Measurements from ENCODE around the gene CEPT1. TPM values are rescaled to one million over a fixed set of nuclear protein-coding genes. Genes with fewer than 3 reads are reported as not detected.
A peak's percentile ranks its signal among the peaks of the same experiment; 100 is the strongest.

Gene CEPT1
- total RNA-seq, 1 experiment from 2014 or later, result 33.0 TPM

DNA sequence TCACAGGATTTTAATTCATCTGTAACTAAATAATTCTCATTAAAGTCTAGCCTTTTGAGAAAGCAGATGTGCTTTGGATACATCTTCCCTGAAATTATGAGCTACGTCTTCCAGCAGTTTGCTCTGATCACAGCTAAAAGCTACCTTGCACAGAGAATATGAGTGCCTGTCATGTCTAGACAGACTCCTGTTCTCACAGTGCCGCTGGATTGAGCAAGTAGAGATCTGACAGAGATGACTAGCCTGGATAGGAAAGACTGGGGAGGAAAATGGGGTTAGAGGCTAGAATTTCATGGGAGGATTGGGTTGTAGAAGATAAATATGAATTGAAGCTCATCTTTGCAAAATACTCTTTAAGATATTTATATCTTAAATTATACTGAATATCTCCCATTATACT, 24.1 kb downstream of the CEPT1 start:
- no peaks in the 10 kb centered on the region for H3K23me2 ChIP-seq (ENCODE audit: insufficient read length, low read depth, low read length, poor library complexity, severe bottlenecking)
- H3K18ac ChIP-seq (ENCODE audit: insufficient read length, low read depth, low read length), result no peak overlapping the region
- no peak overlapping the region for H3K4me3 Mint-ChIP-seq

More for the DNA sequence above, 24.1 kb downstream of the CEPT1 start:
- H3K56ac ChIP-seq (ENCODE audit: insufficient read length, low read depth, low read length), result no peak overlapping the region
- H3K27me3 Mint-ChIP-seq (ENCODE audit: low read depth), result no peaks in the 10 kb centered on the region
- H3K14ac ChIP-seq (ENCODE audit: insufficient read depth, low read length), result no peak overlapping the region
- no peak overlapping the region for H3K27ac ChIP-seq (ENCODE audit: insufficient read length, low read depth, low read length)
- H4K91ac ChIP-seq (ENCODE audit: insufficient read length, low read depth, low read length), result no peak overlapping the region
- H3K79me2 ChIP-seq (ENCODE audit: insufficient read depth, low read length), result no peaks in the 10 kb centered on the region
- no peak overlapping the region for H2AK5ac ChIP-seq (ENCODE audit: insufficient read length, low read length)
- peak overlapping the region in 1 of 3 experiments; percentile 5; a peak in 1 of 7 replicates for H3K27ac Mint-ChIP-seq
- H3K4ac ChIP-seq (ENCODE audit: low read depth, low read length), result no peak overlapping the region
- no peaks in the 10 kb centered on the region for H4K20me1 ChIP-seq (ENCODE audit: control insufficient read depth, insufficient read depth, insufficient read length)
- H3K9me3 ChIP-seq (ENCODE audit: control insufficient read depth, low read depth, low read length), result no peaks in the 10 kb centered on the region
- no peak overlapping the region for H4K8ac ChIP-seq (replicated peaks; ENCODE audit: insufficient read length, low read depth, low read length)
- peaks cover 11 to 31% (median 18%) of the 10 kb centered on the region in 3 experiments for H3K36me3 Mint-ChIP-seq (ENCODE audit: insufficient read depth in 1 of 3, low read depth in 3 of 3)
- H3K4me1 Mint-ChIP-seq, result no peaks in the 10 kb centered on the region
- DNase-seq, result no peak
- no peaks in the 10 kb centered on the region for H3K4me1 ChIP-seq (ENCODE audit: insufficient read depth, low read length)
- H3K27me3 ChIP-seq (ENCODE audit: insufficient read depth, low read length), result no peaks in the 10 kb centered on the region
- no peak overlapping the region for H2BK20ac ChIP-seq (ENCODE audit: low read depth, low read length, poor library complexity, severe bottlenecking)
- no peak overlapping the region for H3K23ac ChIP-seq (ENCODE audit: insufficient read length, low read depth, low read length)
- no peak overlapping the region for H3K4me2 ChIP-seq (ENCODE audit: insufficient read depth, insufficient read length, low read length)
- H2AFZ ChIP-seq (ENCODE audit: low read length), result no peak overlapping the region
- H3T11ph ChIP-seq (ENCODE audit: low read length), result no peak overlapping the region
- no peak overlapping the region for H2BK12ac ChIP-seq (ENCODE audit: insufficient read length, low read depth, low read length)
- no peak overlapping the region for H2BK120ac ChIP-seq (ENCODE audit: low read depth, low read length, poor library complexity, severe bottlenecking)
- no peak overlapping the region for H2BK15ac ChIP-seq (ENCODE audit: low read depth, low read length)
- no peaks in the 10 kb centered on the region for H3K9me3 Mint-ChIP-seq
- TF ChIP-seq, protein P1, sequence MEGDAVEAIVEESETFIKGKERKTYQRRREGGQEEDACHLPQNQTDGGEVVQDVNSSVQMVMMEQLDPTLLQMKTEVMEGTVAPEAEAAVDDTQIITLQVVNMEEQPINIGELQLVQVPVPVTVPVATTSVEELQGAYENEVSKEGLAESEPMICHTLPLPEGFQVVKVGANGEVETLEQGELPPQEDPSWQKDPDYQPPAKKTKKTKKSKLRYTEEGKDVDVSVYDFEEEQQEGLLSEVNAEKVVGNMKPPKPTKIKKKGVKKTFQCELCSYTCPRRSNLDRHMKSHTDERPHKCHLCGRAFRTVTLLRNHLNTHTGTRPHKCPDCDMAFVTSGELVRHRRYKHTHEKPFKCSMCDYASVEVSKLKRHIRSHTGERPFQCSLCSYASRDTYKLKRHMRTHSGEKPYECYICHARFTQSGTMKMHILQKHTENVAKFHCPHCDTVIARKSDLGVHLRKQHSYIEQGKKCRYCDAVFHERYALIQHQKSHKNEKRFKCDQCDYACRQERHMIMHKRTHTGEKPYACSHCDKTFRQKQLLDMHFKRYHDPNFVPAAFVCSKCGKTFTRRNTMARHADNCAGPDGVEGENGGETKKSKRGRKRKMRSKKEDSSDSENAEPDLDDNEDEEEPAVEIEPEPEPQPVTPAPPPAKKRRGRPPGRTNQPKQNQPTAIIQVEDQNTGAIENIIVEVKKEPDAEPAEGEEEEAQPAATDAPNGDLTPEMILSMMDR (conservative IDR thresholded peaks at IDR 0.05), result no peak
- no peak overlapping the region for H3K9ac ChIP-seq (ENCODE audit: extremely low read depth, insufficient read length, low read length)
- H2BK5ac ChIP-seq (ENCODE audit: insufficient read length, low read length), result no peak overlapping the region
- no peak overlapping the region for H4K5ac ChIP-seq (ENCODE audit: insufficient read length, low read depth, low read length)
- no CpG with 5 or more reads among the region's 2 CpGs for WGBS (ENCODE audit: extremely low coverage, insufficient read length, low lambda C conversion rate)
- H3K79me1 ChIP-seq (ENCODE audit: insufficient read depth, low read depth, low read length, poor library complexity, severe bottlenecking), result no peaks in the 10 kb centered on the region

All from H9 (cell line).